COLO668 (cell line): ENCODE measurements around the gene CLEC4G.
"Not testable (repeated sequence)": the region's sequence is repeated elsewhere in the genome, so short reads cannot be mapped to it uniquely, and the experiment has no call there.

ENCODE experiments used
- DNase-seq: peaks from one replicate; lab custom pipeline; 2025; ENCODE audit not compliant: unreplicated experiment; lab: John Stamatoyannopoulos, UW

The CLEC4G gene

GRCh38 chr19:7732045-7732444 lies at the start of gene CLEC4G:
Gene CLEC4G (minus strand): TSS chr19:7732110. CDS start chr19:7732102, 8 bp downstream.
- DNase-seq, result no peak

- DNase-seq, result no peak
These were observed 49.2 kb upstream of the CLEC4G start for GRCh38 chr19:7781157-7781556.

- no peak for DNase-seq
These were observed 47.9 kb upstream of the CLEC4G start for GRCh38 chr19:7779631-7780486.

GRCh38 chr19:7778081-7778480 lies 46.2 kb upstream of the CLEC4G start:
- no peak for DNase-seq

- DNase-seq, result no peak
These were observed 43.9 kb upstream of the CLEC4G start for GRCh38 chr19:7775761-7776160.

GRCh38 chr19:7773841-7774240 lies 41.9 kb upstream of the CLEC4G start:
- no peak for DNase-seq

GRCh38 chr19:7772752-7773291 lies 40.9 kb upstream of the CLEC4G start:
- no peak for DNase-seq

- no peak for DNase-seq
These were observed 39.2 kb upstream of the CLEC4G start for GRCh38 chr19:7771072-7771471.

GRCh38 chr19:7769171-7769570 lies 37.3 kb upstream of the CLEC4G start:
- DNase-seq, result no peak

GRCh38 chr19:7767487-7767886 lies 35.6 kb upstream of the CLEC4G start:
- no peak for DNase-seq

- DNase-seq, result no peak
These were observed 34.6 kb upstream of the CLEC4G start for GRCh38 chr19:7766535-7766934.

- not testable (repeated sequence) for DNase-seq
These were observed 33.1 kb upstream of the CLEC4G start for GRCh38 chr19:7765043-7765442.

- DNase-seq, result not testable (repeated sequence)
These were observed 32.2 kb upstream of the CLEC4G start for GRCh38 chr19:7764157-7764556.

GRCh38 chr19:7763696-7764095 lies 31.8 kb upstream of the CLEC4G start:
- no peak for DNase-seq

GRCh38 chr19:7762719-7763293 lies 30.9 kb upstream of the CLEC4G start, which contains the start of gene CLEC4M:
Gene CLEC4M (plus strand): TSS chr19:7763243. CDS start chr19:7763267, 24 bp downstream.
- DNase-seq, result no peak

GRCh38 chr19:7759156-7759555 lies 27.2 kb upstream of the CLEC4G start:
- DNase-seq, result no peak

GRCh38 chr19:7757358-7757757 lies 25.4 kb upstream of the CLEC4G start:
- no peak for DNase-seq

GRCh38 chr19:7756258-7756657 lies 24.3 kb upstream of the CLEC4G start:
- DNase-seq, result no peak

GRCh38 chr19:7751157-7751783 lies 19.4 kb upstream of the CLEC4G start:
- DNase-seq, result no peak

- no peak for DNase-seq
These were observed 16.8 kb upstream of the CLEC4G start for GRCh38 chr19:7748756-7749155.

GRCh38 chr19:7748171-7748570 lies 16.3 kb upstream of the CLEC4G start:
- DNase-seq, result no peak
